HepG2 (cell line): ENCODE results near the gene DCTN3. TPM values are rescaled to one million over a fixed set of nuclear protein-coding genes. Genes with fewer than 3 reads are reported as not detected.
A peak's percentile ranks its signal among the peaks of the same experiment; 100 is the strongest.

Experiments
- ATAD3A ChIP-seq: sonication (generic); formaldehyde crosslinking; IDR thresholded peaks from 2 replicates; pipeline ENCODE4 v1.4.0; 2020; ENCODE audit warnings: missing genetic modification reagents
- CBX5 ChIP-seq: sonication (generic); formaldehyde crosslinking; IDR thresholded peaks from 2 replicates; pipeline ENCODE4 v1.4.0; 2020; ENCODE audit warnings: missing genetic modification reagents, borderline replicate concordance
- CEBPB ChIP-seq: IDR thresholded peaks from 2 replicates; pipeline ENCODE4 v1.6.1; 2011; ENCODE audit warnings: low read depth, low read length, improper control_type of control experiment, borderline replicate concordance
- DNMT3B ChIP-seq: conservative IDR thresholded peaks from 2 replicates; pipeline ENCODE4 v1.6.1; 2016; ENCODE audit warnings: missing biosample characterization, control low read depth
- ELK4 ChIP-seq: sonication (generic); formaldehyde crosslinking; IDR thresholded peaks from 2 replicates; pipeline ENCODE4 v1.9.0; 2021; ENCODE audit warnings: missing genetic modification reagents, borderline replicate concordance
- HNRNPL ChIP-seq: fragments of 200-400 bp; formaldehyde crosslinking; IDR thresholded peaks from 2 replicates; pipeline ENCODE4 v1.6.1; 2017; ENCODE audit warnings: mild to moderate bottlenecking, low read depth, low read length
- IRF2 ChIP-seq: IDR thresholded peaks from 2 replicates; pipeline ENCODE4 v1.6.1; 2018; ENCODE audit warnings: missing genetic modification reagents, missing compliant biosample characterization
- LBX2 ChIP-seq: sonication (generic); formaldehyde crosslinking; IDR thresholded peaks from 2 replicates; pipeline ENCODE4 v1.5.0; 2020; ENCODE audit warnings: missing genetic modification reagents, mild to moderate bottlenecking, borderline replicate concordance
- NFE2L1 ChIP-seq: sonication (generic); formaldehyde crosslinking; IDR thresholded peaks from 2 replicates; pipeline ENCODE4 v1.4.0; 2020; ENCODE audit warnings: missing genetic modification reagents, mild to moderate bottlenecking, borderline replicate concordance
- NPAS2 ChIP-seq: sonication (generic); formaldehyde crosslinking; IDR thresholded peaks from 2 replicates; pipeline ENCODE4 v1.8.0; 2022; ENCODE audit warnings: mild to moderate bottlenecking, missing genetic modification reagents, borderline replicate concordance
- POLR2G ChIP-seq: fragments of 200-400 bp; formaldehyde crosslinking; IDR thresholded peaks from 2 replicates; pipeline ENCODE4 v1.6.1; 2018; ENCODE audit warnings: mild to moderate bottlenecking, low read depth, low read length, moderate library complexity
- PTBP1 ChIP-seq: fragments of 200-400 bp; formaldehyde crosslinking; IDR thresholded peaks from 2 replicates; pipeline ENCODE4 v1.6.1; 2018; ENCODE audit warnings: low read length, low read depth; ENCODE audit not compliant: poor library complexity, severe bottlenecking
- SMARCC2 ChIP-seq: fragments of 450-650 bp; IDR thresholded peaks from 2 replicates; pipeline ENCODE4 v1.6.1; 2017; ENCODE audit warnings: antibody characterized with exemption, mild to moderate bottlenecking
- TBX3 ChIP-seq: fragments of 450-650 bp; IDR thresholded peaks from 2 replicates; pipeline ENCODE4 v1.6.1; 2017; ENCODE audit warnings: antibody characterized with exemption, mild to moderate bottlenecking, inconsistent platforms, borderline replicate concordance
- TCF7L2 ChIP-seq: IDR thresholded peaks from 2 replicates; pipeline ENCODE4 v1.6.1; 2011; ENCODE audit warnings: mild to moderate bottlenecking, low read depth, low read length, moderate library complexity
- THRA ChIP-seq: sonication (generic); formaldehyde crosslinking; IDR thresholded peaks from 2 replicates; pipeline ENCODE4 v1.4.0; 2020; ENCODE audit warnings: missing genetic modification reagents, borderline replicate concordance
- ZBTB43 ChIP-seq: sonication (generic); formaldehyde crosslinking; conservative IDR thresholded peaks from 2 replicates; pipeline ENCODE4 v1.4.0; 2020; ENCODE audit warnings: missing genetic modification reagents
- ZMYM3 ChIP-seq: sonication (generic); formaldehyde crosslinking; IDR thresholded peaks from 2 replicates; pipeline ENCODE4 v1.5.1; 2020; ENCODE audit warnings: mild to moderate bottlenecking, missing genetic modification reagents
- ZNF12 ChIP-seq: sonication (generic); formaldehyde crosslinking; IDR thresholded peaks from 2 replicates; pipeline ENCODE4 v1.5.0; 2020; ENCODE audit warnings: missing genetic modification reagents
- ZNF251 ChIP-seq: sonication (generic); formaldehyde crosslinking; IDR thresholded peaks from 2 replicates; pipeline ENCODE4 v1.9.0; 2021; ENCODE audit warnings: mild to moderate bottlenecking, missing genetic modification reagents
- ZNF367 ChIP-seq: sonication (generic); formaldehyde crosslinking; IDR thresholded peaks from 2 replicates; pipeline ENCODE4 v1.4.0; 2020; ENCODE audit warnings: missing genetic modification reagents, borderline replicate concordance
- ZNF580 ChIP-seq: IDR thresholded peaks from 2 replicates; pipeline ENCODE4 v1.6.1; 2016; ENCODE audit warnings: low read depth, borderline replicate concordance
- ZNF710 ChIP-seq: sonication (generic); formaldehyde crosslinking; IDR thresholded peaks from 2 replicates; pipeline ENCODE4 v1.5.0; 2020; ENCODE audit warnings: mild to moderate bottlenecking, missing genetic modification reagents, borderline replicate concordance
- polyA plus RNA-seq, 8 experiments: library from polyadenylated mRNA; depleted of rRNA in 3 of 8; stranded (reverse) in 7 of 8; unstranded in 1 of 8; fragments of >200 nt; fragmentation: Illumina TruSeq in 4 of 8; extraction: Trizol in 4 of 8; gene quantifications; 2 replicates each; pipeline versions ENCODE4 v1.2.1 to v1.2.3, GENCODE V29; 2011 to 2016; ENCODE audit warnings: low read depth in 4 of 8, missing spikeins in 1 of 8, mixed read lengths in 1 of 8; ENCODE audit not compliant: insufficient read depth in 1 of 8
- total RNA-seq, 5 experiments: library from RNA; depleted of rRNA; stranded (reverse); fragments of >200 nt; fragmentation: Illumina TruSeq; extraction: Trizol; gene quantifications; 2 replicates each; pipeline ENCODE4 v1.2.3, GENCODE V29; 2016; ENCODE audit warnings: low read depth in 1 of 5

DCTN3 gene
- total and polyA plus RNA-seq, 2 of the 13 experiments (the other 11 are each of a cell fraction or from before 2014, with no cell fraction given), result 27.4 to 34.5 TPM

- TF ChIP-seq ZNF251 (CRISPR knock-in tag) (no peak), SMARCC2 (no peak), POLR2G (peak; percentile 81), CEBPB (no peak), HNRNPL (peak; percentile 89), ZMYM3 (CRISPR knock-in tag) (no peak), NFE2L1 (CRISPR knock-in tag) (no peak), LBX2 (CRISPR knock-in tag) (no peak), ELK4 (no peak), ZNF580 (CRISPR knock-in tag) (peak; percentile 48; the same call in 1 of the 2 replicates), TCF7L2 (no peak), PTBP1 (no peak), NPAS2 (CRISPR knock-in tag) (no peak), CBX5 (CRISPR knock-in tag) (no peak), ZNF367 (no peak), ZNF710 (CRISPR knock-in tag) (no peak), DNMT3B (CRISPR knock-in tag) (no peak), IRF2 (CRISPR knock-in tag) (no peak; the same call in 1 of the 2 replicates), TBX3 (peak; percentile 36; the same call in 1 of the 2 replicates), ATAD3A (CRISPR knock-in tag) (no peak), ZNF12 (CRISPR knock-in tag) (no peak), THRA (CRISPR knock-in tag) (peak; percentile 47; the same call in 1 of the 2 replicates), ZBTB43 (CRISPR knock-in tag) (peak; percentile 72)
Measured at GRCh38 chr9:34651876-34652601, 31.7 kb upstream of the DCTN3 start, which contains the start of gene IL11RA (continued).
